ENCODE measurements around the gene LHX3.

Gene LHX3
- total RNA-seq, result 0 to 1.1 (median 0.26) reads per million in 9 experiments

DNA sequence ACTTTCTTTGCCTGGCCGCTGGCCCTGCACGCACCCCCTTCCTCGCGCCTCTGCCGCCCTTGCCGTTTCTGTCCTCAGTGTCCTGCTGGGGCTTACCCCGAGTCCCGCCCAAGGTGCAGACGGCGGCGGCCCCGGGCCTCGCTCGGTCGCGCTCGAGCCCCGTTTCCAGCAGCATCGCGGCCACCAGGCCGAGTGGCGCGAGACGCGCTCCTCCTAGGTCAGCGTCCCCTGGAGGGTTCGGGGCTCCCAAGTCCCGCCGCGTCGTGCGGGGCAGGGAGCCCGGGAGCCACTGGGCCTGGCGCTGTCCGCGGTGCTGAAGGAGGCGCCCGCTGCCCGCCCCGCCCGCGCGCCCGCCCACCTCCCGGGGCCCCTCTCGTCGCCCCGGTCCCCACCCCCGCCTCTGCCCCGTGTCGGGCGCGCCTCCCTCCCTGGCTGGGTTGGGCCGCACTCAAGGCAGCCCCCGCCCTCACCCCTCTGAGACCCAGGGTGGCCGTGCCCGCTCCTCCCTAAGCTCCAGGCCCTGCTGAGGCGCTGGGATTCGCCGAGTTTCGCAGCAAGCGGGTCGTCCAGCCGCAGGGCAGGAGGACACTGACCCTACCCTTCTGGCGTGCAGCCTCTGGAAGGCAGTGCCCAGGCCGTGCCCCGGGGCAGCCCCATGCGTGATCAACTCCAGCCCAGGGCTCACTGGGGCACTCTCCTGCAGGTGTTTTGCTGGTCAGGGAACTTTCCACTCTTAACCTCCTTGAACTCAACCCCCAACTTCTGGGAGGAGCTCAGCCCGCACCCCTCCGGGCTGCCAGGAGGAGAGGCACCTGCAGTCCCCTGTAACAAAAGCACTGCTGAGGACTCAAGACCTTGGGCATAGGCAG is at the start of gene LHX3:
LHX3 (minus strand) TSS at position 291 of the 869 bp plus-strand sequence; CDS start at position 175, 116 bp downstream.
- Mint-ChIP-seq H3K9me3 (no peaks in the 10 kb centered on the region), H3K27me3 (peaks cover 11 to 38% of the 10 kb centered on the region in 2 donors), H3K4me3 (no peak within 1 kb of the TSS), H3K27ac (no peak within 1 kb of the TSS), H3K36me3 (ENCODE audit: insufficient read depth) (peaks cover 4% of the 10 kb centered on the region), H3K4me1 (ENCODE audit: low read depth in 2 of 2) (peaks cover 3 to 5% of the 10 kb centered on the region in 2 donors)
- DNase-seq, result no peak
- ATAC-seq (replicated peaks), result peak; percentile 39

DNA sequence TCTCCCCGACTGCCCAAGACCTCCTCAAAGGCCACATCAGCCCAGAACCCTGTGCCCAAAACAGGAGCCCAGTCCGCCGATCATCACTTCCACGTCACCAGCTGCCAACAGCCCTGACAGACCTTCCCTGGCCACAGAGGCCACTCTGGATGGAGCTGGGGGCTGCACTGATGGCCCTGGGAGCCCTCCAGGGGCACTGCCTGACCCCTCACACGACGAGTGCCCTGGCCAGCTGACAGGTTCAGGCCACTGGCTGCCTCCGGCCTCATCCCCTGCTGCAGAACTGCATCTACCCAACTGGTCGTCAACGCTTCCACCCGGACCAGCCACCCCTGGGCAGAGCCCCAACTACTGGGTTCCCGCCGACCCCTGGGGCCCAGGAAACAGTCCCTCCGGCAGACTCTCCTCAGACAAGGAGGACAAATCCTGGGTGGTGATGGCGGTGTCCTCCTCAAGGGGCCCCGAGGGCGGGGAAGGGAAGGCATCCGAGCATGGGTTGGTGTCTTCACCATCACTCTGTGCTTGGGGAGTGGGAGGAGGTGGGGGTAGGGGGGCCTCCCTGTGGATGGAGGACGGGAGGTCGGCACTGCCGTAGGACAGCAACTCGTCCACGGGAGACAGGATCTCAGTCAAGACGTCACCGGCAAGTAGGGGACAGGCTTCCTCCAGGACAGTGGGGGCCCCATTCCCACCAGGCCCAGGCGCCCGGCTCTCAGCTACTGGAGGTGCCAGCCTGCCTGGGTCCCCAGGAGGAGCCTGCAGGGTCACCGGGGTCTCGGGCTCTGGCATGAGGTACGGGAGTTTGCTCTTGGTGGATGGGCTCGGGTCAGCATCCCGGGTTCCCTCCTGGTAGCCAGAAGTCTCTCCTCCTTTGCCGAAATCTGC is 48.6 kb upstream of the LHX3 start:
- H3K27ac Mint-ChIP-seq, result no peak overlapping the region
- peaks cover 12 to 32% of the 10 kb centered on the region in 2 donors for H3K27me3 Mint-ChIP-seq
- DNase-seq (no peak), ATAC-seq (replicated peaks) (no peak)
- no peaks in the 10 kb centered on the region for H3K4me1 Mint-ChIP-seq (ENCODE audit: low read depth in 2 of 2)
- no peaks in the 10 kb centered on the region for H3K36me3 Mint-ChIP-seq (ENCODE audit: insufficient read depth)
- no peak overlapping the region for H3K4me3 Mint-ChIP-seq
- H3K9me3 Mint-ChIP-seq, result no peaks in the 10 kb centered on the region

GRCh38 chr9:136252846-136253245 is 47.9 kb upstream of the LHX3 start:
- ATAC-seq (replicated peaks), result no peak
- H3K4me1 Mint-ChIP-seq (ENCODE audit: low read depth in 2 of 2), result no peaks in the 10 kb centered on the region

GRCh38 chr9:136252281-136252680 is 47.4 kb upstream of the LHX3 start:
- Mint-ChIP-seq H3K27ac (no peak overlapping the region), H3K4me3 (no peak overlapping the region), H3K36me3 (ENCODE audit: insufficient read depth) (peaks cover 3% of the 10 kb centered on the region), H3K27me3 (peaks cover 12 to 32% of the 10 kb centered on the region in 2 donors), H3K9me3 (no peaks in the 10 kb centered on the region), H3K4me1 (ENCODE audit: low read depth in 2 of 2) (no peaks in the 10 kb centered on the region)
- DNase-seq, result no peak
- no peak for ATAC-seq (replicated peaks)

More at GRCh38 chr9:136252846-136253245, 47.9 kb upstream of the LHX3 start:
- DNase-seq, result no peak
- Mint-ChIP-seq H3K36me3 (ENCODE audit: insufficient read depth) (no peaks in the 10 kb centered on the region), H3K4me3 (no peak overlapping the region), H3K27ac (no peak overlapping the region), H3K27me3 (peaks cover 12 to 32% of the 10 kb centered on the region in 2 donors), H3K9me3 (no peaks in the 10 kb centered on the region)

DNA sequence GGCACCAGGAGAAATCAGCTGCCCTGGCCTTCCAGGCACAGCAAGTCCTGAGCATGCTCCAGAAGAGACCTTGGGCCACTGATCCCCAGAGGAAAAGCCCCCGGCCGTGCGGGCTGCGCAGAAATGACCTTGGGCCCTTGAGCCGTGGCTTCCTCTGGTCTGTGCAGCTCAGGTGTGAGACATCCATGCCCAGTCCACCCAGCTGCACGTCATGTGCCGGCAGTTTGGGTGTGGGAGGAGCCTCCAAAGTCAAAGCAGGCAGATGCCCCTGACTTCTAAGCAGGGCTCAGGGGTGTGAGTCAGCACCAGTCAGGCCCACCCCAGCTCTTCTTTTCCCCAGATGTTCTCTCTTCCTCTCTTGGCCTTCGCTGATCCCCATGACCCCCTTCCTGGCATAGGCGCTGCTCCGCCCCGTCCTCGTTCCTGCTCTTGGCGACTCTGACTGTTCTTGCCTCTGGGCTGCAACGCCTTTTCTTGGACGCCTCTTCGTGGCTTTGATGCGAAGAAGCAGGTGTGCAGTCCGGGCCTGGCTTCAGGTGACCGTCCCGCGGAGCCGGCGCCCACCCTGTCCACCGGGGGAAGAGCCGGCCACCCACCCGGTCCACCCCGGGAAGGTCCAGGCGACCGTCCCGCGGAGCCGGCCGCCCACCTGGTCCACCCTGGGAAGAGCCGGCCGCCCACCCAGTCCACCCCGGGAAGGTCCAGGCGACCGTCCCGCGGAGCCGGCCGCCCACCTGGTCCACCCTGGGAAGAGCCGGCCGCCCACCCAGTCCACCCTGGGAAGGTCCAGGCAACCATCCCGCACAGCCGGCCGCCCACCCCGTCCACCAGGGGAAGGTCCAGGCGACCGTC is 46.6 kb upstream of the LHX3 start:
- no peak overlapping the region for H3K27ac Mint-ChIP-seq
- H3K36me3 Mint-ChIP-seq (ENCODE audit: insufficient read depth), result peaks cover 3% of the 10 kb centered on the region
- no peaks in the 10 kb centered on the region for H3K9me3 Mint-ChIP-seq
- H3K4me3 Mint-ChIP-seq, result no peak overlapping the region
- H3K4me1 Mint-ChIP-seq (ENCODE audit: low read depth in 2 of 2), result no peaks in the 10 kb centered on the region
- DNase-seq (no peak), ATAC-seq (replicated peaks) (no peak)
- H3K27me3 Mint-ChIP-seq, result peaks cover 12 to 31% of the 10 kb centered on the region in 2 donors

DNA sequence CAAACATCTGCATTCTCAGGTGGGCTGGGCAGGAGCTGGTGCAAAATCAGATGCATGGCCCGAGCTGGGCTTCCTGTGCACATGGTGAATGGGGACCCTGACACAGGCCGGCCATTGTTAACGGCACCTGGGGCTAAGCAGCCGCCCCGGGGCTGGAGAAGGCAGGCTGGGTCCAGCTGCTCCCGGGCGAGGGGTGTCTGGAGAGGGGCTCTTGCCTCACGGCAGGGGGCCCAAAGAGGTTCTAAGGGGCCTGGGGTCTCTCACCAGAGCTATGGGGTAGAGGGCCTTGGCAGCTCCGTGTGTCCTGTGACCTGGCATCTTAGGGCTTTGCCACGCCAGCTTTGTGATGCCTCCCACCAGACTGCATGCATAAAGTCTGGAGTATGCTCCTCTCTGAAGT is 45.7 kb upstream of the LHX3 start:
- H3K36me3 Mint-ChIP-seq (ENCODE audit: insufficient read depth), result peaks cover 3% of the 10 kb centered on the region
- H3K4me3 Mint-ChIP-seq, result no peak overlapping the region
- H3K9me3 Mint-ChIP-seq, result no peaks in the 10 kb centered on the region
- no peaks in the 10 kb centered on the region for H3K4me1 Mint-ChIP-seq (ENCODE audit: low read depth in 2 of 2)
- no peak for ATAC-seq (replicated peaks)
- H3K27ac Mint-ChIP-seq, result no peak overlapping the region
- no peak for DNase-seq
- H3K27me3 Mint-ChIP-seq, result peaks cover 12 to 23% of the 10 kb centered on the region in 2 donors

DNA sequence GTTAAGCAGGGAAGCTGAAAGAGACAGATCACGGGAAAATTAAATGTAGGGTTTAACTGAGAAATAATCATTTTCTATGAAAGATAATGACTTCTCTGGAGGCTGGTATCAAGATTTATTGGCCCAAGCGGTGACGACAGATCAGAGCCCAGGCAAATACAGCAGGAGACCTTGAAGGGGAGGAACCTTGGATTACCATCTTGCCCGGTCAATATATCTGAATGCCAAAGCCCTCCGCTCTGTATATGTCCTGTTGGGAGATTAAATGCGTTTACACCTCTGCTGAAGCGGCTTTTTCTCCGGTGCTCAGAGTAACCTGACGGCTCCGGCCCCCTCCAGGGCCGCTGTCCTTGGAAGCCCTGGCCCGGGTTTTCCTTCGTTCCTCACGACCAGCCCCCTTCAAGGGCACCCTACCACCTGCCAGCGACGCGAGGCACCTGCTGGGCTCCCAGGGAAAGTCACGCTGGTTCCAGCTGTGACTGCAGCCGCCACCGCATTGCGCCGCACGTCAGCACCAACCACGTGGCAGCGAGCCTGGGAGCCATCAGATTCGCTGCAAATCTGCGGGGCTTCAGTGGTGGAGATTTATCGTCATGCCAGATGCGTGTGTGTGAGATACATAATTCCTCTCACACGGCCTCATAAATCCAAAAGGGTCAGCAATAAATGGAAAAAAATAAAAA is 45.1 kb upstream of the LHX3 start:
- ATAC-seq (replicated peaks) (no peak), DNase-seq (no peak)
- H3K9me3 Mint-ChIP-seq, result no peaks in the 10 kb centered on the region
- peaks cover 3% of the 10 kb centered on the region for H3K36me3 Mint-ChIP-seq (ENCODE audit: insufficient read depth)
- no peak overlapping the region for H3K27ac Mint-ChIP-seq
- H3K4me3 Mint-ChIP-seq, result no peak overlapping the region
- H3K4me1 Mint-ChIP-seq (ENCODE audit: low read depth in 2 of 2), result peaks cover 1% of the 10 kb centered on the region in 2 donors
- peaks cover 7 to 18% of the 10 kb centered on the region in 2 donors for H3K27me3 Mint-ChIP-seq

- H3K27me3 Mint-ChIP-seq, result peaks cover 6 to 11% of the 10 kb centered on the region in 2 donors
- H3K36me3 Mint-ChIP-seq (ENCODE audit: insufficient read depth), result peaks cover 7% of the 10 kb centered on the region
- no peaks in the 10 kb centered on the region for H3K9me3 Mint-ChIP-seq
- H3K4me1 Mint-ChIP-seq (ENCODE audit: low read depth in 2 of 2), result peaks cover 10% of the 10 kb centered on the region in 2 donors
- no peak overlapping the region for H3K27ac Mint-ChIP-seq
- no peak for DNase-seq
- no peak for ATAC-seq (replicated peaks)
- H3K4me3 Mint-ChIP-seq, result no peak overlapping the region
Observed at GRCh38 chr9:136248951-136249876, 44.3 kb upstream of the LHX3 start.

- ATAC-seq (replicated peaks), result no peak
- no peak overlapping the region for H3K27ac Mint-ChIP-seq
- no peak for DNase-seq
- peaks cover 21% of the 10 kb centered on the region in 2 donors for H3K4me1 Mint-ChIP-seq (ENCODE audit: low read depth in 2 of 2)
- H3K27me3 Mint-ChIP-seq, result peaks cover 2 to 4% of the 10 kb centered on the region in 2 donors
- H3K4me3 Mint-ChIP-seq, result no peak overlapping the region
- H3K36me3 Mint-ChIP-seq (ENCODE audit: insufficient read depth), result peaks cover 7% of the 10 kb centered on the region
- no peaks in the 10 kb centered on the region for H3K9me3 Mint-ChIP-seq
Observed at GRCh38 chr9:136247947-136248637, 43.2 kb upstream of the LHX3 start.

DNA sequence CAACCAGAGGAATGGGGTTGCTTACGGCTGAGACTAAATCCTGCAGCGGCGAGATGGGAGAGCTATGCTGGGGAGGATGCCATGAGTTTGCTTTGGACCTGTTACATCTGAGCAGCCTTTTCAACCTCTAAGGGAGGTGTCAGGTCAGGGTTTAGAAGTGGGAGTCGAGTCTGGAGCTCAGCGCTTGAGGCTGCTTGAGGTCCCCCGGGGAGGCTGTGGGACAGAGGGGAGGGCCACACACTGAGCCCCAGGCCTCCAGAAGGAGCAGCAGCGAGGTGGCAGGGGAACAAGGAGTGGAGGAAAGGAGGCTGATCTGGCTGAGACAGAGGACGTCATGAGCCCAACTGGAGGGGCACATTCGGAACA is 42.6 kb upstream of the LHX3 start:
- Mint-ChIP-seq H3K36me3 (ENCODE audit: insufficient read depth) (peaks cover 7% of the 10 kb centered on the region), H3K27me3 (no peaks in the 10 kb centered on the region), H3K9me3 (no peaks in the 10 kb centered on the region), H3K4me1 (ENCODE audit: low read depth in 2 of 2) (peaks cover 24 to 25% of the 10 kb centered on the region in 2 donors), H3K27ac (no peak overlapping the region), H3K4me3 (peak overlapping the region in 1 of 2 donors; percentile 14)
- ATAC-seq (replicated peaks) (no peak), DNase-seq (no peak)

DNA sequence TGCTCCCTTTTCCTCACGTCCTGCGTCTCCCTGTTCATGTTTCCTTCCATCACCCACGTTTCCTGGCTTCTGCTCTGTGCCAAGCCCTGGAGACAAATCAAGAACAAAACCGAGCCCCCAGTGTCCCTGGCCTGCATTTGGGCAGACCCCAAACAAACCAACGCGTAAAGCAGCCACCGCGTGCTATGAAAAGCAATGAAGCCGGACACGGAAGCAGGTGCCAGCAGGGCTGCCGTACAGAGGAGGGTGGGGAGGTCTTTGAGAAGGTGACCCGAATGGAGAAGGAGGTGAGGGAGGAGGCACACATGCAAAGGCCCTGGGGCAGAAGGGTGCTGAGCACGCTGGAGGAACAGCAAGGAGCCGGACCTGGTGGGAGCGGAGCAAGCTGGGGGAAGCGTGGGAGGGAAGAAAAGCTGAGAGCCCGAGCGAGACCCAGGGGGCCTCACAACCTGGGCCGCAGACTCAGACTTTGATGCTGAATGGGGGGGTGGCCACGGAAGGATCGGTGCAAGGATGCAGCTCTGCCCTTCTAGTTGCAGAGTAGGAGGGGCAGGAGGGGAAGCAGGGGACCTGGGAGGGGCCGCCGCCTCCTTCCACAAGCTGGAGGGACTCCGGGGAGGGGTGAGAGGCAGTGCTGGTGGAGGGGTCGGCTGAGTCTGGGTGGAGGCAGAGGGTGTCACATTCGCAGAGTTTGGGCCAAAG is 42.1 kb upstream of the LHX3 start:
- Mint-ChIP-seq H3K4me1 (ENCODE audit: low read depth in 2 of 2) (peaks cover 24 to 29% of the 10 kb centered on the region in 2 donors), H3K27ac (peak overlapping the region in 1 of 2 donors; percentile 22), H3K4me3 (peak overlapping the region in 1 of 2 donors; percentile 21), H3K9me3 (no peaks in the 10 kb centered on the region), H3K36me3 (ENCODE audit: insufficient read depth) (peaks cover 7% of the 10 kb centered on the region), H3K27me3 (no peaks in the 10 kb centered on the region)
- no peak for DNase-seq
- no peak for ATAC-seq (replicated peaks)

Measured in effector memory CD8-positive, alpha-beta T cell (primary cell).